ENCODE data around the gene HMGXB3. TPM values are rescaled to one million over a fixed set of nuclear protein-coding genes. Genes with fewer than 3 reads are reported as not detected.

Gene HMGXB3
- total RNA-seq, 2 experiments from 2014 or later, result 44.1 to 49.4 TPM

GRCh38 chr5:149995385-149996204 is 4.9 kb upstream of the HMGXB3 start:
- CTCF ChIA-PET, result interaction anchor here (1.5 kb wide), 1 partner anchor 161 kb away, joined by 5 read pairs; no protein-coding TSS in a partner anchor
- no peak overlapping the region for H3K27ac Mint-ChIP-seq
- no peaks in the 10 kb centered on the region for H3K9me3 Mint-ChIP-seq (ENCODE audit: low read depth)
- H3K27me3 Mint-ChIP-seq, result no peaks in the 10 kb centered on the region
- no peak overlapping the region for H3K4me3 Mint-ChIP-seq
- peaks cover 17% of the 10 kb centered on the region for H3K4me1 Mint-ChIP-seq
- no peaks in the 10 kb centered on the region for H3K36me3 Mint-ChIP-seq
- no peak for ATAC-seq
- no peak for DNase-seq

GRCh38 chr5:149996205-149996890 is 4.2 kb upstream of the HMGXB3 start:
- H3K27ac Mint-ChIP-seq, result no peak overlapping the region
- no peak for DNase-seq
- H3K36me3 Mint-ChIP-seq, result no peaks in the 10 kb centered on the region
- no peak overlapping the region for H3K4me3 Mint-ChIP-seq
- H3K27me3 Mint-ChIP-seq, result no peaks in the 10 kb centered on the region
- H3K9me3 Mint-ChIP-seq (ENCODE audit: low read depth), result no peaks in the 10 kb centered on the region
- CTCF ChIA-PET, result interaction anchor here (1.2 to 1.5 kb wide), 3 partner anchors 37 to 162 kb away, joined by 4 to 5 read pairs (median 5); no protein-coding TSS in a partner anchor
- ATAC-seq, result no peak
- peaks cover 17% of the 10 kb centered on the region for H3K4me1 Mint-ChIP-seq

DNA sequence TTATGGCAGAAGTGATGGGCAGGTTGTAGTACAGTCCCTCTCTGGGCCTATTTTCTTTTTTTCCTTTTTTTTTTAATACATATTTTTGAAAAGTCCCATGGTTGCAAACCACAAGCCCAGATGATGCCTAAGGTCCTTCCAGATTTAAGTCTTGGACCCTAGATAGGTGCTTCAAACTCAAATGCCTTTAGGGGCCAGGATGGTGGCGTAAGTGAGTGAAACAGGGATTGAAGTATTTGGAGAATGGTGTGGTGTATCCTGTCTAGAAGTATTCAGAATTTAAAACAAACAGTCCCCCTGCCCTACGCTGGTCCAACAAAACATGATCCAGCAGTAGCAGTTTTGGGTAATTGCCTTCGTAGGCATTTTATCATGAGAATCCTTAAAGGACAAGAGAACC is 2.3 kb upstream of the HMGXB3 start:
- Mint-ChIP-seq H3K27me3 (no peaks in the 10 kb centered on the region), H3K27ac (no peak overlapping the region), H3K36me3 (peaks cover 7% of the 10 kb centered on the region), H3K4me1 (peaks cover 35% of the 10 kb centered on the region), H3K9me3 (ENCODE audit: low read depth) (no peaks in the 10 kb centered on the region), H3K4me3 (no peak overlapping the region)
- CTCF ChIA-PET, result interaction anchor here (1.3 to 1.5 kb wide), 2 partner anchors 39 to 164 kb away, joined by 5 read pairs; no protein-coding TSS in a partner anchor
- no peak for ATAC-seq
- no peak for DNase-seq

DNA sequence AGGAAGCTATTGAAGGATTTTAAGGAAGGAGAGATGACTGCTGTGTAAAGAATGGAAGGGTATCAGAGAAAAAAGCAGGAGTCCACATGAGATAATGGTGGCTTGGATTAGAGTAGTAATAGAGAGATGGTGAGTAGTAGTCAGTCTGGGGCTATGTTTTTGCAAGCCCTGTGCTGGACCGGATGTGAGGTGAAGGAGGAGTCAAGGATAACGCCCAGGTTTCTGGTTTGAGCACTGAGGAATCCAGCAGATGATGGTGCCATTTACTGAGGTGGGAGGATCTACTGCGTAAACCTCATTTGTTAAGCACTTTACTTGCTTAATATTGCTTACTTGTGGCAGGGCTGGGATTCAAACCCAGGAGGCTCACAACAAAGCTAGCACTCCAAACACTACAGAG is 1.2 kb upstream of the HMGXB3 start:
- ATAC-seq (no peak), DNase-seq (no peak)
- Mint-ChIP-seq H3K4me3 (peak overlapping the region; percentile 89), H3K27me3 (no peaks in the 10 kb centered on the region), H3K36me3 (peaks cover 11% of the 10 kb centered on the region), H3K9me3 (ENCODE audit: low read depth) (no peaks in the 10 kb centered on the region), H3K27ac (peak overlapping the region; percentile 84), H3K4me1 (peaks cover 41% of the 10 kb centered on the region)
- CTCF ChIA-PET, result interaction anchor here (1.2 to 3.0 kb wide), 6 partner anchors 8 to 332 kb away, joined by 3 to 21 read pairs (median 6); partner anchors contain the start of gene SLC26A2

GRCh38 chr5:149999866-150000255 is 678 bp upstream of the HMGXB3 start:
- ATAC-seq, result no peak
- CTCF ChIA-PET, result interaction anchor here (0.6 to 3.0 kb wide), 10 partner anchors 8 to 413 kb away, joined by 3 to 21 read pairs (median 4); partner anchors contain the start of gene SLC26A2
- Mint-ChIP-seq H3K4me3 (peak overlapping the region; percentile 89), H3K27me3 (no peaks in the 10 kb centered on the region), H3K9me3 (ENCODE audit: low read depth) (no peaks in the 10 kb centered on the region), H3K36me3 (peaks cover 16% of the 10 kb centered on the region), H3K4me1 (peaks cover 42% of the 10 kb centered on the region), H3K27ac (peak overlapping the region; percentile 84)
- DNase-seq, result no peak

- DNase-seq (peak; percentile 70), ATAC-seq (peak; percentile 28)
- Mint-ChIP-seq H3K36me3 (peaks cover 23% of the 10 kb centered on the region), H3K4me3 (peak overlapping the region; percentile 89), H3K27ac (peak overlapping the region; percentile 98), H3K9me3 (ENCODE audit: low read depth) (no peaks in the 10 kb centered on the region), H3K4me1 (peaks cover 45% of the 10 kb centered on the region), H3K27me3 (no peaks in the 10 kb centered on the region)
- CTCF ChIA-PET, result interaction anchor here (0.7 to 3.0 kb wide), 9 partner anchors 9 to 412 kb away, joined by 3 to 21 read pairs (median 4); partner anchors contain the start of gene SLC26A2
Measured at GRCh38 chr5:150000990-150001659, 586 bp downstream of the HMGXB3 start.

DNA sequence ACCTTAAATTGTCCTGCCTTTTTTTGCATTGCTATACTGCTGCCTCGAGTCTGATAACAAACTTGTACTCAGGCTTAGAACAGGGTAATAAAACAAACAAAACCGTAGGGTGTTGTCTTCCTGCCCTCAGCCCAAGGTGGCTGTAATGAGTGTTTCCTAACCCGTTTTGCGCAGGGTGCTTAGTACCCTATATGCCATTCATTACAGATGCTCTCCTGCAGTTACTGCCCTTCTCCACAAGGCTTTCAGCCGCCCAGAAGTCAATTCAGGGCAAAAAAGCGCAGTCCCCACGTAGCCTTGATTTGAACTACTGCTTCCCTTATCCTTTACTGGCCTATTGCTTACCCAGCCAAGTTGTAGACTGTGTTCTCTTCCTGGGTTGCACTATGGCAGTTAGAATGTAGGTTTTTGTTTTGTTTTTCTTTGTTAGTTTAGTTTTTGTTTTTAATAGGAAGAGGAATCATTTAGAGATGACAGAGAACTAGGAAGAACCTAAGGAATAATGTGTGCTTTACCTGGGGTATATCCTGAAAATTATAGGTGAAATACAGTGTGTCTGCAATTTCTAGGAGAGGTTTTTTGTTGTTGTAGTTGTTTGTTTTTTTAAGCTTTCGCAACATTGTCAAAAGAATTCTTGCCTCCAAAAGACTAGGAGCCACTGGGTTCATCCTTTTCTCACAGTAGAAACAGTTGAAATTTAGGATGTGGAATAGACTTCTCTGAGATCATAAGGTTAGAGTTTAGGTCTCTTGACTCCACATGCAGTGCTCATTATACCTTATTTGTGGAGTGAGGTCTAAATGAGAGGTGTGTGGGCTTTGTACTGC is 1.3 kb downstream of the HMGXB3 start:
- Mint-ChIP-seq H3K27me3 (no peaks in the 10 kb centered on the region), H3K4me1 (peaks cover 48% of the 10 kb centered on the region), H3K4me3 (peak overlapping the region; percentile 89), H3K9me3 (ENCODE audit: low read depth) (no peaks in the 10 kb centered on the region), H3K36me3 (peaks cover 29% of the 10 kb centered on the region), H3K27ac (peak overlapping the region; percentile 98)
- DNase-seq, result peak; percentile 86
- peak; percentile 75 for ATAC-seq
- CTCF ChIA-PET, result interaction anchor here (0.7 to 3.0 kb wide), 5 partner anchors 10 to 345 kb away, joined by 3 to 21 read pairs (median 3); partner anchors contain the start of gene SLC26A2

DNA sequence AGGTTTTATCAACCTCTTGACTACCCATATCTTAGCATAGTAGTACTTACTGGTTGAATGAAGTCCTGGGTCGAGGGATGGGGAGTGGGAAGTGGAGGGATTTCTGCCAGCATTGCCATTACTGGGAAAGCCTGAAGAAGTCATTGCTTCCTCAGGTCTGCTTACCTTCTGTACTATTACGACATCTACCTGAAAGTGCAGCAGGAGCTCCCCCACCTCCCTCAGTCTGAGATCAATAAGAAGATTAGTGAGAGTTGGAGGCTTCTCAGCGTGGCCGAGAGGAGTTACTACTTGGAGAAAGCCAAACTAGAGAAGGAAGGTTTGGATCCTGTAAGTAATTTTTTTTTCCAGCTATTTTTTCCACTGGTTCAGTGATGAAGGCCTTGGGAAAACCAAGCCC is 5.8 kb downstream of the HMGXB3 start:
- no peak overlapping the region for H3K27ac Mint-ChIP-seq
- peaks cover 64% of the 10 kb centered on the region for H3K36me3 Mint-ChIP-seq
- no peak for ATAC-seq
- CTCF ChIA-PET, result interaction anchor here (0.6 to 1.0 kb wide), 2 partner anchors 44 to 92 kb away, joined by 3 to 4 read pairs; no protein-coding TSS in a partner anchor
- DNase-seq, result no peak
- H3K27me3 Mint-ChIP-seq, result no peaks in the 10 kb centered on the region
- H3K4me3 Mint-ChIP-seq, result no peak overlapping the region
- H3K9me3 Mint-ChIP-seq (ENCODE audit: low read depth), result no peaks in the 10 kb centered on the region
- H3K4me1 Mint-ChIP-seq, result peaks cover 46% of the 10 kb centered on the region

GRCh38 chr5:150007050-150007449 is 6.5 kb downstream of the HMGXB3 start:
- Mint-ChIP-seq H3K27ac (no peak overlapping the region), H3K9me3 (ENCODE audit: low read depth) (no peaks in the 10 kb centered on the region), H3K27me3 (no peaks in the 10 kb centered on the region), H3K4me3 (no peak overlapping the region), H3K4me1 (peaks cover 40% of the 10 kb centered on the region), H3K36me3 (peaks cover 65% of the 10 kb centered on the region)
- CTCF ChIA-PET, result interaction anchor here (0.6 to 1.0 kb wide), 3 partner anchors 45 to 211 kb away, joined by 3 to 4 read pairs (median 3); no protein-coding TSS in a partner anchor
- ATAC-seq, result no peak
- DNase-seq, result no peak

DNA sequence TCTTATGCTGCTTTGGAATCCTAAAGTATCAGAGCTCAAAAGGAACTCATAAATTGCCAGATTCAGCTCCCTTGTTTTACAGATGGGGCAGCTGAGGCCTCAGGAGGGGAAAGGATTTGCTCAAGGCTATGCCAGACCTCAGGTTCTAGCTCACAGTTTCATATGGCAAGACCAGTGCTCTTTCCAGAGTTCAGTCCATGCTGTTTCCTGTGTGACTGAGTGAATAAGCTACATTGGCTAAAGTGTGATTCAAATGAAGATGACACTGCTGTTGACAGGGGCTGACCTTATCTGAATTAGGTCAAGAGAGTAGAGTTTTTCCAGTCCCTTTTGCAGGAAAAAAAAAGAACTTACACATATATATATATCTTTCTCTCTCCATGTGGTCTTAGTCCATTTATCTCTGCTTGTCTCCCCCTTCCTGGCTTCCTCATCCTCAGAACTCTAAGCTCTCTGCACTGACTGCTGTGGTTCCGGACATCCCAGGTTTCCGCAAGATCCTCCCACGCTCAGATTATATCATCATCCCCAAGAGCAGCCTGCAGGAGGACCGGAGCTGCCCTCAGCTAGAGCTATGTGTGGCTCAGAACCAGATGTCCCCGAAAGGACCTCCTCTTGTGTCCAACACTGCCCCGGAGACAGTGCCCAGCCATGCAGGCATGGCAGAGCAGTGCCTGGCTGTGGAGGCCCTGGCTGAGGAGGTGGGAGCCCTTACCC is 9.3 kb downstream of the HMGXB3 start:
- no peak overlapping the region for H3K4me3 Mint-ChIP-seq
- peaks cover 19% of the 10 kb centered on the region for H3K4me1 Mint-ChIP-seq
- CTCF ChIA-PET, result no interaction called here
- DNase-seq, result no peak
- no peak for ATAC-seq
- H3K36me3 Mint-ChIP-seq, result peaks cover 80% of the 10 kb centered on the region
- H3K9me3 Mint-ChIP-seq (ENCODE audit: low read depth), result no peaks in the 10 kb centered on the region
- H3K27me3 Mint-ChIP-seq, result no peaks in the 10 kb centered on the region
- H3K27ac Mint-ChIP-seq, result no peak overlapping the region

GRCh38 chr5:150013931-150014330 is 13.4 kb downstream of the HMGXB3 start:
- H3K4me3 Mint-ChIP-seq, result no peak overlapping the region
- no peaks in the 10 kb centered on the region for H3K27me3 Mint-ChIP-seq
- no peak overlapping the region for H3K27ac Mint-ChIP-seq
- H3K4me1 Mint-ChIP-seq, result peaks cover 6% of the 10 kb centered on the region
- DNase-seq (no peak), ATAC-seq (no peak)
- H3K36me3 Mint-ChIP-seq, result peaks cover 85% of the 10 kb centered on the region
- CTCF ChIA-PET, result no interaction called here
- H3K9me3 Mint-ChIP-seq (ENCODE audit: low read depth), result peaks cover 4% of the 10 kb centered on the region

DNA sequence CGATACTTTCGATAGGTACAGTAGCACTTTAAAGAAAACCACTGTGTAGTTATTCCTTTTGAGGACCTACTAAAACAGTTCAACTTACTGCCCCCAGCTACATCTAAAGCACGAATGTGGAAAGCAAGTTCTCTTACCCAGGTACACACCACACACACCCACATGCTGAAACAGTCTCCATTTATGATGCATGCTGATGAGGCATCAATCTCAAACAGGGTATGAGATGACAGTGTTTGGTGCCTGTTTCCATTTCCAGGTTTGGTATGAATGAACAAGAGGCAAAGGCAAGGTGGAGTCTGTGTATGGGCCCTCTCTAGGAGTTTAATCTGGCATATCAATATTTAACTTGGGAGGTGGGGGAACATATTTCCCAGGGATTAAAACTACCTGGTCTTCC is 13.9 kb downstream of the HMGXB3 start:
- ATAC-seq, result no peak

More for the DNA sequence above, 13.9 kb downstream of the HMGXB3 start:
- H3K9me3 Mint-ChIP-seq (ENCODE audit: low read depth), result peaks cover 4% of the 10 kb centered on the region
- peaks cover 5% of the 10 kb centered on the region for H3K4me1 Mint-ChIP-seq
- H3K27me3 Mint-ChIP-seq, result no peaks in the 10 kb centered on the region
- CTCF ChIA-PET, result no interaction called here
- H3K4me3 Mint-ChIP-seq, result no peak overlapping the region
- DNase-seq, result no peak
- H3K27ac Mint-ChIP-seq, result no peak overlapping the region
- peaks cover 88% of the 10 kb centered on the region for H3K36me3 Mint-ChIP-seq
